Measurements from ENCODE around the gene MCM7. TPM values are rescaled to one million over a fixed set of nuclear protein-coding genes. Genes with fewer than 3 reads are reported as not detected.

Gene MCM7
- total and polyA plus RNA-seq, 2 of the 13 experiments (the other 11 are each of a cell fraction or from before 2014, with no cell fraction given) = 84.5 to 214 TPM

DNA sequence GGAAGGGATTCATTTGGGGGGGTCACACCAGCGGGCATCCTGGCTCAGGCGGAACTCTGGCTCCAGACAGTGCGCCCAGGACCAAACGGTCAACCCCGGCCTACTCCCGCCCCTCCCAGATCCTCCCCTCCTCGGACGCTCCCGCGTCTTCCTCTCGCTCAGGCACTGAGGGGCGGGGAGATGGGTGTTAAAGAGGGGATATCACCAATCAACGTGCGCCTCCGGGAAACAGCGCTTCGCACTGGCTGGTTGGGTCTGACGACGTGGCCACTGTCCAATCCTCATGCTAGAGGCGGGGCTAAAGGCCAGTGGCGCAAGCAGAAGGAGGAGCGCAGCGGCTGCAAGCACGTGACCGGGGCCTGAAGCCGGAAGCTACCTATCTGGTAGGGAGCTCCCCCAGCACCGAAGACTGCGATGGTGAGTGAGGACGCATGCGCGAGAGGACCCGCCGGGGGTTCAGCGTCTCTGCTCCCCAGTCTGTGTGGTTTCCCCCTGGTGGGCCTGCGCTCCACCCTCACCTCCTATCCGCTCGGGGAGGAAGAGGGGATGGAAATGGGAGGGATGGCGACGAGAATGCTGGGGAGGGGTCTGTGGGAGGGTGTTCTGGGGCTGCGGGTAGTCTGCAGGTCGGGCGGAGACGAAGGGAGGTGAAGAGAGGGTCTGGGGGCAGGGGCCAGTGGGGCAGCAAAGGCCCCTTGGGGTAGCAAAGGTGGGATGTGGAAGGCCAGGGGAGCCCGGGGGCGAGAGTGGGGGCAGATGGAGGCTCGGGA, 47.5 kb upstream of the MCM7 start, which contains the start of gene LAMTOR4 (continued):
- TF ChIP-seq MTA3 (CRISPR knock-in tag; IDR thresholded peaks at IDR 0.05) = no peak
- TF ChIP-seq TCF7 (IDR thresholded peaks at IDR 0.05; ENCODE audit: low read depth) = no peak
- TF ChIP-seq TRIM22 (IDR thresholded peaks at IDR 0.05) = no peak
- TF ChIP-seq EZH2 (conservative IDR thresholded peaks at IDR 0.05; ENCODE audit: low read depth, low read length) = no peak
- no peak for TF ChIP-seq ZBTB43 (CRISPR knock-in tag; conservative IDR thresholded peaks at IDR 0.05)
- TF ChIP-seq ZNF382 (CRISPR knock-in tag; IDR thresholded peaks at IDR 0.05; ENCODE audit: borderline replicate concordance) = no peak
- TF ChIP-seq, protein P1, sequence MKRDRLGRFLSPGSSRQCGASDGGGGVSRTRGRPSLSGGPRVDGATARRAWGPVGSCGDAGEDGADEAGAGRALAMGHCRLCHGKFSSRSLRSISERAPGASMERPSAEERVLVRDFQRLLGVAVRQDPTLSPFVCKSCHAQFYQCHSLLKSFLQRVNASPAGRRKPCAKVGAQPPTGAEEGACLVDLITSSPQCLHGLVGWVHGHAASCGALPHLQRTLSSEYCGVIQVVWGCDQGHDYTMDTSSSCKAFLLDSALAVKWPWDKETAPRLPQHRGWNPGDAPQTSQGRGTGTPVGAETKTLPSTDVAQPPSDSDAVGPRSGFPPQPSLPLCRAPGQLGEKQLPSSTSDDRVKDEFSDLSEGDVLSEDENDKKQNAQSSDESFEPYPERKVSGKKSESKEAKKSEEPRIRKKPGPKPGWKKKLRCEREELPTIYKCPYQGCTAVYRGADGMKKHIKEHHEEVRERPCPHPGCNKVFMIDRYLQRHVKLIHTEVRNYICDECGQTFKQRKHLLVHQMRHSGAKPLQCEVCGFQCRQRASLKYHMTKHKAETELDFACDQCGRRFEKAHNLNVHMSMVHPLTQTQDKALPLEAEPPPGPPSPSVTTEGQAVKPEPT (CRISPR knock-in tag; IDR thresholded peaks at IDR 0.05; ENCODE audit: low read depth) = peak; percentile 75; the same call in 1 of the 2 replicates
- TF ChIP-seq ZFP82 (CRISPR knock-in tag; IDR thresholded peaks at IDR 0.05; ENCODE audit: borderline replicate concordance) = no peak
- TF ChIP-seq, protein P2, sequence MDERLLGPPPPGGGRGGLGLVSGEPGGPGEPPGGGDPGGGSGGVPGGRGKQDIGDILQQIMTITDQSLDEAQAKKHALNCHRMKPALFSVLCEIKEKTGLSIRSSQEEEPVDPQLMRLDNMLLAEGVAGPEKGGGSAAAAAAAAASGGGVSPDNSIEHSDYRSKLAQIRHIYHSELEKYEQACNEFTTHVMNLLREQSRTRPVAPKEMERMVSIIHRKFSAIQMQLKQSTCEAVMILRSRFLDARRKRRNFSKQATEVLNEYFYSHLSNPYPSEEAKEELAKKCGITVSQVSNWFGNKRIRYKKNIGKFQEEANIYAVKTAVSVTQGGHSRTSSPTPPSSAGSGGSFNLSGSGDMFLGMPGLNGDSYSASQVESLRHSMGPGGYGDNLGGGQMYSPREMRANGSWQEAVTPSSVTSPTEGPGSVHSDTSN (CRISPR knock-in tag; IDR thresholded peaks at IDR 0.05) = peak; percentile 85
- TF ChIP-seq RNF219 (CRISPR knock-in tag; IDR thresholded peaks at IDR 0.05) = no peak
- TF ChIP-seq, protein P3, sequence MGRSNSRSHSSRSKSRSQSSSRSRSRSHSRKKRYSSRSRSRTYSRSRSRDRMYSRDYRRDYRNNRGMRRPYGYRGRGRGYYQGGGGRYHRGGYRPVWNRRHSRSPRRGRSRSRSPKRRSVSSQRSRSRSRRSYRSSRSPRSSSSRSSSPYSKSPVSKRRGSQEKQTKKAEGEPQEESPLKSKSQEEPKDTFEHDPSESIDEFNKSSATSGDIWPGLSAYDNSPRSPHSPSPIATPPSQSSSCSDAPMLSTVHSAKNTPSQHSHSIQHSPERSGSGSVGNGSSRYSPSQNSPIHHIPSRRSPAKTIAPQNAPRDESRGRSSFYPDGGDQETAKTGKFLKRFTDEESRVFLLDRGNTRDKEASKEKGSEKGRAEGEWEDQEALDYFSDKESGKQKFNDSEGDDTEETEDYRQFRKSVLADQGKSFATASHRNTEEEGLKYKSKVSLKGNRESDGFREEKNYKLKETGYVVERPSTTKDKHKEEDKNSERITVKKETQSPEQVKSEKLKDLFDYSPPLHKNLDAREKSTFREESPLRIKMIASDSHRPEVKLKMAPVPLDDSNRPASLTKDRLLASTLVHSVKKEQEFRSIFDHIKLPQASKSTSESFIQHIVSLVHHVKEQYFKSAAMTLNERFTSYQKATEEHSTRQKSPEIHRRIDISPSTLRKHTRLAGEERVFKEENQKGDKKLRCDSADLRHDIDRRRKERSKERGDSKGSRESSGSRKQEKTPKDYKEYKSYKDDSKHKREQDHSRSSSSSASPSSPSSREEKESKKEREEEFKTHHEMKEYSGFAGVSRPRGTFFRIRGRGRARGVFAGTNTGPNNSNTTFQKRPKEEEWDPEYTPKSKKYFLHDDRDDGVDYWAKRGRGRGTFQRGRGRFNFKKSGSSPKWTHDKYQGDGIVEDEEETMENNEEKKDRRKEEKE (IDR thresholded peaks at IDR 0.05) = no peak
- TF ChIP-seq PITX1 (CRISPR knock-in tag; IDR thresholded peaks at IDR 0.05) = no peak
- TF ChIP-seq, protein P4, sequence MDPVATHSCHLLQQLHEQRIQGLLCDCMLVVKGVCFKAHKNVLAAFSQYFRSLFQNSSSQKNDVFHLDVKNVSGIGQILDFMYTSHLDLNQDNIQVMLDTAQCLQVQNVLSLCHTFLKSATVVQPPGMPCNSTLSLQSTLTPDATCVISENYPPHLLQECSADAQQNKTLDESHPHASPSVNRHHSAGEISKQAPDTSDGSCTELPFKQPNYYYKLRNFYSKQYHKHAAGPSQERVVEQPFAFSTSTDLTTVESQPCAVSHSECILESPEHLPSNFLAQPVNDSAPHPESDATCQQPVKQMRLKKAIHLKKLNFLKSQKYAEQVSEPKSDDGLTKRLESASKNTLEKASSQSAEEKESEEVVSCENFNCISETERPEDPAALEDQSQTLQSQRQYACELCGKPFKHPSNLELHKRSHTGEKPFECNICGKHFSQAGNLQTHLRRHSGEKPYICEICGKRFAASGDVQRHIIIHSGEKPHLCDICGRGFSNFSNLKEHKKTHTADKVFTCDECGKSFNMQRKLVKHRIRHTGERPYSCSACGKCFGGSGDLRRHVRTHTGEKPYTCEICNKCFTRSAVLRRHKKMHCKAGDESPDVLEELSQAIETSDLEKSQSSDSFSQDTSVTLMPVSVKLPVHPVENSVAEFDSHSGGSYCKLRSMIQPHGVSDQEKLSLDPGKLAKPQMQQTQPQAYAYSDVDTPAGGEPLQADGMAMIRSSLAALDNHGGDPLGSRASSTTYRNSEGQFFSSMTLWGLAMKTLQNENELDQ (CRISPR knock-in tag; IDR thresholded peaks at IDR 0.05; ENCODE audit: borderline replicate concordance) = no peak
- TF ChIP-seq HDAC1 (CRISPR knock-in tag; IDR thresholded peaks at IDR 0.05) = no peak; the same call in 1 of the 2 replicates
- TF ChIP-seq SIX1 (CRISPR knock-in tag; IDR thresholded peaks at IDR 0.05; ENCODE audit: borderline replicate concordance) = no peak

Data from HepG2 (cell line).